ENCODE results near the gene AGO3. TPM values are rescaled to one million over a fixed set of nuclear protein-coding genes. Genes with fewer than 3 reads are reported as not detected.

AGO3 gene
- total RNA-seq, 2 donors from 2014 or later: 16.7 to 21.4 TPM

DNA sequence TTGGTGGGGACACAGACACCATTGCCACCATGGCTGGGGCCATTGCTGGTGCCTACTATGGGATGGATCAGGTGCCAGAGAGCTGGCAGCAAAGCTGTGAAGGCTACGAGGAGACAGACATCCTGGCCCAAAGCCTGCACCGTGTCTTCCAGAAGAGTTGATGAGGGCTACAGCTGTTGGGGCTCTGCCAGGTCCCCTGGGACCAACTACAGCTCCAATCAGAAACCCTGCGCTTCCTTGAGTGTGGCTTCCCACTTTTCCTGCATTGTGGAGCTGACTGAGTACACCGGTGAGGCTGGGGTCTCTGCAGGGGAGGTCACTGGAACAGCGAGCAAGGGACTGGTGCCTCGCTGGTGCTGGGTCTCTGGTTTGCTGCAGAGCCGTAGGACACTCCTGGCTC is 162.3 kb downstream of the AGO3 start:
- intact Hi-C loops (cut with DNase I): loop anchor here (5.0 to 10.0 kb wide), 2 partner anchors 194 to 332 kb away; no protein-coding TSS in a partner anchor
- Histone ChIP-seq H3K9ac (ENCODE audit: low read depth in 2 of 2, low read length in 2 of 2) (no peak overlapping the region), H3K36me3 (peaks cover 20% of the 10 kb centered on the region), H3K27me3 (no peaks in the 10 kb centered on the region), H3K27ac (no peak overlapping the region), H3K4me3 (no peak overlapping the region), H3K4me1 (no peaks in the 10 kb centered on the region), H3K9me3 (no peaks in the 10 kb centered on the region)
- TF ChIP-seq, protein P1, sequence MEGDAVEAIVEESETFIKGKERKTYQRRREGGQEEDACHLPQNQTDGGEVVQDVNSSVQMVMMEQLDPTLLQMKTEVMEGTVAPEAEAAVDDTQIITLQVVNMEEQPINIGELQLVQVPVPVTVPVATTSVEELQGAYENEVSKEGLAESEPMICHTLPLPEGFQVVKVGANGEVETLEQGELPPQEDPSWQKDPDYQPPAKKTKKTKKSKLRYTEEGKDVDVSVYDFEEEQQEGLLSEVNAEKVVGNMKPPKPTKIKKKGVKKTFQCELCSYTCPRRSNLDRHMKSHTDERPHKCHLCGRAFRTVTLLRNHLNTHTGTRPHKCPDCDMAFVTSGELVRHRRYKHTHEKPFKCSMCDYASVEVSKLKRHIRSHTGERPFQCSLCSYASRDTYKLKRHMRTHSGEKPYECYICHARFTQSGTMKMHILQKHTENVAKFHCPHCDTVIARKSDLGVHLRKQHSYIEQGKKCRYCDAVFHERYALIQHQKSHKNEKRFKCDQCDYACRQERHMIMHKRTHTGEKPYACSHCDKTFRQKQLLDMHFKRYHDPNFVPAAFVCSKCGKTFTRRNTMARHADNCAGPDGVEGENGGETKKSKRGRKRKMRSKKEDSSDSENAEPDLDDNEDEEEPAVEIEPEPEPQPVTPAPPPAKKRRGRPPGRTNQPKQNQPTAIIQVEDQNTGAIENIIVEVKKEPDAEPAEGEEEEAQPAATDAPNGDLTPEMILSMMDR (IDR thresholded peaks at IDR 0.05): no peak
- no peak for DNase-seq

DNA sequence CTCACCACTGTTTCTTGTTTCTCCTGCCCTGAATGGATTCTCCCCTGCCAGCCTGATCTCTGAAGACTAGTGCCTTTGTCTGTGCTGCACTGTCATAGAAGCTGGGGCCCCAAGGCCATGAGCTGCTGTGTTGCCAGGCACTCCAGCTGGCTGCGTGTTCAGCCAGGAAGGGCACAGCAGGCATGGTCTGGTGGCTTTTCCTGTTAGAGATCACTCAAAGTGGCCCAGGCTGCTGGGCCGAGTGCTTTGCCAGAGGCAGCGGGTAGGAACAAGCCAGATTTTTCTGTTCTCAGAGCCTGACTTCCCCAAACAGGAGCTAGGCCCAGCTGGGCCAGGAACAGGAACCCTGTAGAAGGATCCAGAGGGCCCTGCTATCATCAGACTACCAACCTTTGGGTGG is 163.0 kb downstream of the AGO3 start:
- no peak for DNase-seq
- H3K4me1 ChIP-seq: no peaks in the 10 kb centered on the region

DNA sequence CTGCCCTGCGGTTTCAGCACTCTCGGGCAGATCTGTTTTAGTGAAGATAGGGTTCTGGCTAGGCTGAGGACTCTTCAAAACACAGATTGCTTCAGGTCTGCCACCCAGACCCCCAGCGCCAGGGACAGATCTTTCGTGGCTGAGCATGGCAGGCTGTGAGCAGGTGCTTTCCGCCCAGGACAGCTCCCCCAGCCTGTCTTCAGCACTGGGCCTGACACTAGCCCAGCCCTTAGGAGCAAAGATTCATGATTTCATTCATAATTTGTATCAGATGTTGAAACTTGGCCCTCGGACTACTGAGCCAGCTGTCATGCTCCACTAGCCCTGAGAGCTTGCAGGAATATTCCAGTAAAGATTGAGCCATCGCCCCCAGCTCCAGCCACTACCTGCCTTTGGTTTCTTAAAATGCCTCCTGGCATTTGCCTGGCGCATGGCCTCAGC is 163.7 kb downstream of the AGO3 start:
- H3K9ac ChIP-seq (ENCODE audit: low read depth in 2 of 2, low read length in 2 of 2): no peak overlapping the region
- H3K4me3 ChIP-seq: no peak overlapping the region
- no peak overlapping the region for H3K27ac ChIP-seq
- intact Hi-C loops (cut with DNase I): loop anchor here (5.0 to 10.0 kb wide), 4 partner anchors 38 to 330 kb away; no protein-coding TSS in a partner anchor
- no peaks in the 10 kb centered on the region for H3K9me3 ChIP-seq
- DNase-seq: no peak
- TF ChIP-seq, protein P1 (IDR thresholded peaks at IDR 0.05): no peak
- no peaks in the 10 kb centered on the region for H3K4me1 ChIP-seq
- no peaks in the 10 kb centered on the region for H3K27me3 ChIP-seq
- H3K36me3 ChIP-seq: peaks cover 20% of the 10 kb centered on the region

More for the DNA sequence above, 163.0 kb downstream of the AGO3 start:
- Histone ChIP-seq H3K27ac (no peak overlapping the region), H3K4me3 (no peak overlapping the region), H3K9ac (ENCODE audit: low read depth in 2 of 2, low read length in 2 of 2) (no peak overlapping the region), H3K36me3 (peaks cover 20% of the 10 kb centered on the region), H3K9me3 (no peaks in the 10 kb centered on the region), H3K27me3 (no peaks in the 10 kb centered on the region)
- intact Hi-C loops (cut with DNase I): loop anchor here (5.0 to 10.0 kb wide), 2 partner anchors 193 to 331 kb away; no protein-coding TSS in a partner anchor
- TF ChIP-seq, protein P1 (IDR thresholded peaks at IDR 0.05): no peak

DNA sequence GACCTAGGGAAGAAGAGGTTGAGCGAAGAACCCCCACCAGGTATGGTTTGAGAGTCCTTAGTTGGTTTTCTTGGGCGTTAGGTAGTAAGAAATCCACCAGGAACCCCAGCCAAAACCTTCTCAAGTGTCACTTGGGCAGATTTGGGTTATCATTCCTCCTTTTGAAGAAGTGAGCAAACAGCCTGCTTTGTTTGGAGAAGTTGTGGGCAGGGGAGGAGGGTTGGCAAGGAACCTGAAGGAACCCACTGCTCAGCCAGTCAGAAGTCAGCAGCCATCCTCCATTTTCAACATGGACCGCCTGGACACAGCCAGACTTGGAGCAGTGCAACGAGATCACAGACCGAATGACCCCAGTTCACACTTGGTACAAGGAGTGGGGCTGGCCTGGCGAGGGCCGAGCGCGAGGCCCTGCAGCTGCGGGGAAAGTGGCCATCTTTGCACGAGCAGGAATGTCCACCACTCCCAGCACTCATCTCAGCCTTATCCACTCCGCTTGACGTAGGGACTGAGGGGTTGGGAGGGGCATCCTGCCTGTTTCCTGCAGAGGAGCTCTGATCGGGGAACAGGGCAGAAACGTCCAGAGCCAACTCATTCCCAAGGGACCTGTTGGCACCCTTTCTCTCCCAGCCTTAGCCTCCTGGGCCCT is 165.0 kb downstream of the AGO3 start:
- Histone ChIP-seq H3K4me3 (no peak overlapping the region), H3K27me3 (no peaks in the 10 kb centered on the region), H3K9me3 (no peaks in the 10 kb centered on the region), H3K4me1 (no peaks in the 10 kb centered on the region), H3K36me3 (peaks cover 20% of the 10 kb centered on the region), H3K9ac (ENCODE audit: low read depth in 2 of 2, low read length in 2 of 2) (no peak overlapping the region), H3K27ac (no peak overlapping the region)
- no peak for DNase-seq
- intact Hi-C loops (cut with DNase I): loop anchor here (5.0 to 10.0 kb wide), 3 partner anchors 36 to 329 kb away; no protein-coding TSS in a partner anchor
- TF ChIP-seq, protein P1 (IDR thresholded peaks at IDR 0.05): no peak

DNA sequence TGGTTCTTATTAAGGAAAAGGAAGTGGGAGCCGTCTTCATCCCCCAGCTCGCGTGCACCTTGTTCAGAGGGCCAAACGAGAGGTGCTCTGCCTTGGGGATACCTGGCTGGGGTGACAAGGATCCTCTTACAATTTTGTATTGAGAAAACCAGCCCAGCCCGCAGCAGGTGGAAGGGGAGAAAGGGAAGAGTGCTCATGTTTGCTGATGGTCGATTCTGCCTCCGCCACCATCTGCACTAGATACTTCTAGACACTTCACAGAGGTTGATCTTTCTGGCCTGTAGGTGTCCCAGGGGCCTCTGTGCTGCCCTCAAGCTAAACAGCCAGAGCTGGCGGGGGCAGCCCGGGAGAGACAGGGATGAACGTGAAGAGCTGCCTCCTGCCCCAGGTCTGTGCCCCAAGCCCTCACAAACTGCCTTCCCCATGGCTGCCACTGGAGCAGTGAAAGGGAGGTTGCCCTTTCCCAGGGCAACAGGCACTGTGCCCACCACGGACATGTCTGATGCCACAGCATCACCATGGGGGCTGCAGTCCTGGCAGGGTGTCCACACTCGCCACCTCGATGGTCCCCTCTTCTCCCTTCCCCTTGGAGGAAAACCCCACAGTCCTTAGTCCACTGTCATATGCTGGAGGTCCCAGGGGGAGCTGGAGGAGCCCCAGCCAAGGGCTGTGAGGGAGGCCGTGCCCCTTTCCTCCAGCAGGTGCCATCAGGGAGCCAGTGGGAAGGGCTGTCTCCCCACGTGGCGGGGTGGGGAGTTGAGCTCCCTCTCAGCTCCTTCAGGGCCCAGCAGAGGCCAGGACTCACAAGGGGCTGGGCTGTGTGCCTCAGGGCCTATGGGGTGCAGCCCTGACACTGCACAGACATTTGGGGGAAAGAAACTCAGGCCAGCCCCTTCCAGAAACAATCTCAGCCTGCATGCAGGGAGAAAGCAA is 165.9 kb downstream of the AGO3 start:
- Histone ChIP-seq H3K27me3 (no peaks in the 10 kb centered on the region), H3K4me1 (no peaks in the 10 kb centered on the region), H3K4me3 (no peak overlapping the region), H3K27ac (no peak overlapping the region), H3K9me3 (no peaks in the 10 kb centered on the region), H3K9ac (ENCODE audit: low read depth in 2 of 2, low read length in 2 of 2) (no peak overlapping the region), H3K36me3 (peaks cover 20% of the 10 kb centered on the region)
- no peak for DNase-seq
- intact Hi-C loops (cut with DNase I): loop anchor here (5.0 to 10.0 kb wide), 3 partner anchors 36 to 328 kb away; no protein-coding TSS in a partner anchor
- TF ChIP-seq, protein P1 (IDR thresholded peaks at IDR 0.05): no peak

Data from colonic mucosa (tissue), 4 donors.